Thyroid gland (tissue), 4 donors: ENCODE measurements around the gene CELF4. TPM values are rescaled to one million over a fixed set of nuclear protein-coding genes. Genes with fewer than 3 reads are reported as not detected.

ENCODE experiments used
- DNase-seq, 2 donors: peaks; one replicate each; pipeline ENCODE4 v3.0.0-alpha.2; 2019
- H3K27ac ChIP-seq, 3 donors: fragments of 200-600 bp; sonication (generic); 1 replicate in 2 of 3; 2 replicates in 1 of 3; pipeline ENCODE4 v1.5.1; 2016 to 2019; ENCODE audit warnings: mild to moderate bottlenecking in 1 of 3, moderate library complexity in 1 of 3
- H3K27me3 ChIP-seq: fragments of 200-600 bp; sonication (generic); one replicate; pipeline ENCODE4 v1.5.1; 2019
- H3K36me3 ChIP-seq, 2 donors: fragments of 200-600 bp; sonication (generic); one replicate each; pipeline ENCODE4 v1.5.1; 2016 to 2019
- H3K4me1 ChIP-seq, 2 donors: fragments of 200-600 bp; sonication (generic); one replicate each; pipeline ENCODE4 v1.5.1; 2017 to 2019
- H3K4me3 ChIP-seq, 3 donors: fragments of 200-600 bp; sonication (generic); replicated peaks in 1 of 3; 1 replicate in 2 of 3; 2 replicates in 1 of 3; pipeline ENCODE4 v1.5.1; 2016; ENCODE audit warnings: mild to moderate bottlenecking in 1 of 3
- H3K9me3 ChIP-seq: fragments of 200-600 bp; sonication (generic); one replicate; pipeline ENCODE4 v1.5.1; 2017
- POLR2A ChIP-seq, 2 donors: fragments of 450-650 bp; IDR thresholded peaks; one replicate each; pipeline ENCODE4 v1.6.1; 2017; ENCODE audit warnings: antibody characterized with exemption in 2 of 2, mild to moderate bottlenecking in 2 of 2, moderate library complexity in 1 of 2
- WGBS, 2 donors: methylation state at CpG; one replicate each; pipeline ENCODE4 v1.1.5; 2017; 5-methylcytosine and 5-hydroxymethylcytosine counted together
- intact Hi-C: fragments of 100-400 bp; cut with DNase I; formaldehyde crosslinking; loops from one replicate; pipeline ENCODE4 v1.15.1; 2023
- total RNA-seq, 4 donors: library from RNA; depleted of rRNA; stranded (reverse); fragments of >200 nt; gene quantifications; one replicate each; pipeline ENCODE4 v1.2.3, GENCODE V29; 2016
- TF ChIP-seq, protein P1 (sequence below), 6 experiments: fragments of 200-600 bp in 3 of 6; fragments of 450-650 bp in 3 of 6; sonication (generic) in 3 of 6; IDR thresholded peaks; one replicate each; pipeline ENCODE4 v1.5.1; 2016 to 2019; ENCODE audit warnings: antibody characterized with exemption in 6 of 6, mild to moderate bottlenecking in 2 of 6, inconsistent platforms in 1 of 6, moderate library complexity in 1 of 6

The CELF4 gene
- total RNA-seq, 4 donors from 2014 or later = 4.3 TPM; not detected in 3

DNA sequence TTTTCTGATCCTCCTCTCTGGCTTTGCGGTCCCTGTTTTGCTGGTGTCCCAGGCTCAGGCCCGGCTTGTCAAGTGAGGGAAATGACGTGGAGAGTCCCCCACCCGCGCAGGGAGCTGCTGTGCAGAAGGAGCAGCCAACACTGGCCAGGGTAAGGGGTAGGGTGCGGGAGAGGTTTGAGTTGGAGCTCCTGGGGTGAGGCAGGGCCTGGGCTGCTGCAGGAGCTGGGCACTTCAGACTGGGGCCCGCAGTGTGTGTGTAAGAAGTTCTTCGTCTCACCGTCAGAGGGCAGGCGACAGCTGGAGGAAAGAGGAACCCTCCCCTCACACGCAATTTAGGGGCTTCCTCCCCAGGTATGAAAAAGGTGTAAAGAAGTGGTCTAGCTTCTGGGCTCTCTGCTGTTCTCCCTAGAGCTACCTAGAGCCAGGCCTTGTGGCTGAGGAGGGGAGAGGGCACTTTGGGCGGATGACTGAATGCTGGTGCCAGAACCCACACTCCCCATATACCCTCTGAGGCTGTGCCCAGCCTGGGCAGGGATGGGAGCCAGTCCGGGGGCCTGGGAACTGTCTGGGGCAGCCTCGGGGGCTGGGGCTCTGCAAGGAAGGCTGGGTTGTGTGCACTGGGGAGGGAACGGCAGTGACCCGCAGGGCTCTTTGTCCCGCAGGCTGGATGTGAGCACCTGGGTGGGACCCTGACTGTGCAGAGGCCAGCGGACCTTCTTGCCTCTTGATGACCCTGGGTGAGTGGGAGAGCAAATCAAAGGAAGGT, 11.8 kb downstream of the CELF4 start:
- DNase-seq = no peak
- intact Hi-C loops = no loop called here
- H3K4me3 ChIP-seq = no peak overlapping the region
- no peaks in the 10 kb centered on the region for H3K9me3 ChIP-seq
- WGBS, 2 donors = 34 to 39% methylated on average over 18 of the region's 18 CpGs
- no peaks in the 10 kb centered on the region for H3K4me1 ChIP-seq
- no peaks in the 10 kb centered on the region for H3K36me3 ChIP-seq
- no peak overlapping the region for H3K27ac ChIP-seq
- TF ChIP-seq POLR2A (IDR thresholded peaks at IDR 0.05) = no peak
- TF ChIP-seq, protein P1, sequence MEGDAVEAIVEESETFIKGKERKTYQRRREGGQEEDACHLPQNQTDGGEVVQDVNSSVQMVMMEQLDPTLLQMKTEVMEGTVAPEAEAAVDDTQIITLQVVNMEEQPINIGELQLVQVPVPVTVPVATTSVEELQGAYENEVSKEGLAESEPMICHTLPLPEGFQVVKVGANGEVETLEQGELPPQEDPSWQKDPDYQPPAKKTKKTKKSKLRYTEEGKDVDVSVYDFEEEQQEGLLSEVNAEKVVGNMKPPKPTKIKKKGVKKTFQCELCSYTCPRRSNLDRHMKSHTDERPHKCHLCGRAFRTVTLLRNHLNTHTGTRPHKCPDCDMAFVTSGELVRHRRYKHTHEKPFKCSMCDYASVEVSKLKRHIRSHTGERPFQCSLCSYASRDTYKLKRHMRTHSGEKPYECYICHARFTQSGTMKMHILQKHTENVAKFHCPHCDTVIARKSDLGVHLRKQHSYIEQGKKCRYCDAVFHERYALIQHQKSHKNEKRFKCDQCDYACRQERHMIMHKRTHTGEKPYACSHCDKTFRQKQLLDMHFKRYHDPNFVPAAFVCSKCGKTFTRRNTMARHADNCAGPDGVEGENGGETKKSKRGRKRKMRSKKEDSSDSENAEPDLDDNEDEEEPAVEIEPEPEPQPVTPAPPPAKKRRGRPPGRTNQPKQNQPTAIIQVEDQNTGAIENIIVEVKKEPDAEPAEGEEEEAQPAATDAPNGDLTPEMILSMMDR (IDR thresholded peaks at IDR 0.05) = peak in 1 of 6 experiments; percentile 18
- no peaks in the 10 kb centered on the region for H3K27me3 ChIP-seq

DNA sequence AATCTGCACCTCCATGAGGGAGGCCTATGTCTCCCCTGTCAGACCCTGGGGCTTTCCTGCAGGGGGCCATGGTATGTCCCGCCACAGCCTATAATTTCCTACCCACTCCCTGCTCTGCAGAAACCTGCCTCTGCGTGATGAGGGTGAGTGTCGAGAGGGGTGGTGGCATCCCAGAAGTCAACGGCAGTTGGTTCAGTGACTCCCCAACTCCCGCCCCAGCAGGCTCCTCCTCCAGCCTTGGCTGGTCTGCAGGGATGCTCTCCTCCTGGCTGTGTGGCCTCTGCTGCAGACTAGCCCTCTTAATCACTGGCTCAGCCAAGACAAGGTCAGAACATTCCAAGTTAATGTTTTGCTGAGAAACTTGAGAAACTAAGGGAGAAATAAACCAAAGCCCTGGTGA, 13.3 kb downstream of the CELF4 start:
- DNase-seq = no peak
- 48 to 59% methylated on average over 3 to 5 of the region's 5 CpGs for WGBS, 2 donors
- intact Hi-C loops = no loop called here
- no peaks in the 10 kb centered on the region for H3K9me3 ChIP-seq
- H3K36me3 ChIP-seq = no peaks in the 10 kb centered on the region
- no peaks in the 10 kb centered on the region for H3K27me3 ChIP-seq
- H3K4me3 ChIP-seq = no peak overlapping the region
- no peak overlapping the region for H3K27ac ChIP-seq
- no peaks in the 10 kb centered on the region for H3K4me1 ChIP-seq
- TF ChIP-seq, protein P1 (IDR thresholded peaks at IDR 0.05) = no peak
- no peak for TF ChIP-seq POLR2A (IDR thresholded peaks at IDR 0.05)

DNA sequence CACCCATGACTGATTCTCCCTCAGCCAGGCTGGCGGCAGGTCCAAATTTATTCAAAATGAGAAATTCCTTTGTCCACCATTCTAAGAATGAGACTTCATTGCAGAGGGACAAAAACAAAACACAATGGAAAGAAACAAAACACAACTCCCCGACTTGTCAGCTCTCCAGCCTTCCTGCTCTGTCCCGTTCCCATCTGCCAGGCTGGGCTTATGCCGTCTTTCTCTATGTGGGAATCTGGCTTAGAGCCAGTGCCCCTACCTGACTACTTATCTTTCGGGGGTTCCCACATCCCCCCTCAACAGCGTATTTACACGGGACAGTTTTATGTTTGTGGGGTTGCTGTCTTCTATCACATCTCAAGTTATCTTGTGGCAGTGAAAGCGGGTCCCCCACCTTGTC, 13.8 kb downstream of the CELF4 start:
- TF ChIP-seq, protein P1 (IDR thresholded peaks at IDR 0.05) = no peak
- TF ChIP-seq POLR2A (IDR thresholded peaks at IDR 0.05) = no peak
- H3K9me3 ChIP-seq = no peaks in the 10 kb centered on the region
- no peaks in the 10 kb centered on the region for H3K4me1 ChIP-seq
- H3K36me3 ChIP-seq = no peaks in the 10 kb centered on the region
- WGBS, 2 donors = 75 to 89% methylated on average over 8 of the region's 8 CpGs
- H3K27me3 ChIP-seq = no peaks in the 10 kb centered on the region
- H3K27ac ChIP-seq = no peak overlapping the region
- DNase-seq = no peak
- no peak overlapping the region for H3K4me3 ChIP-seq
- intact Hi-C loops = no loop called here

DNA sequence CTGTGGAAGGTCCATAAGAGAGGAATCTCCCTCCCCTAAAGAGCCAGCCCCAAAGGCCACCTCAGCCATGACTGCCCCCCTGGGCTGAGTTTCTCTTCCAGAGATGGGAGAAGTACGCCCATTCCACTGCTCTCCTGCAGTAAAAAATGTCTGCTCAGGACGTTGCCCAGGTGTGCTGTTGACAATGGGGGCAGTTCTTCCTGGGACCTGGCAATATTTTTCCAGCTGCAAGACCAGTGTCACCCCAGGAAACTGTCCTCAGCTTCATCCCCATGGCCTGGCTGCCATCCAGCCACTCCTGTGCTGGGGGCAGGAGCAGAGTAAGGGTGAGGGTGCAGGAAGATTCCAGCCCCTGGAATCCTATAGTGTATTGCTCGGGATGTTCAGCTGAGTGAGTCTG, 14.3 kb downstream of the CELF4 start:
- no peaks in the 10 kb centered on the region for H3K27me3 ChIP-seq
- H3K36me3 ChIP-seq = no peaks in the 10 kb centered on the region
- H3K27ac ChIP-seq = no peak overlapping the region
- intact Hi-C loops = no loop called here
- DNase-seq = no peak
- WGBS, 2 donors = 78 to 79% methylated on average over 3 of the region's 3 CpGs
- TF ChIP-seq, protein P1 (IDR thresholded peaks at IDR 0.05) = no peak
- TF ChIP-seq POLR2A (IDR thresholded peaks at IDR 0.05) = no peak
- H3K4me1 ChIP-seq = no peaks in the 10 kb centered on the region
- no peaks in the 10 kb centered on the region for H3K9me3 ChIP-seq
- no peak overlapping the region for H3K4me3 ChIP-seq

DNA sequence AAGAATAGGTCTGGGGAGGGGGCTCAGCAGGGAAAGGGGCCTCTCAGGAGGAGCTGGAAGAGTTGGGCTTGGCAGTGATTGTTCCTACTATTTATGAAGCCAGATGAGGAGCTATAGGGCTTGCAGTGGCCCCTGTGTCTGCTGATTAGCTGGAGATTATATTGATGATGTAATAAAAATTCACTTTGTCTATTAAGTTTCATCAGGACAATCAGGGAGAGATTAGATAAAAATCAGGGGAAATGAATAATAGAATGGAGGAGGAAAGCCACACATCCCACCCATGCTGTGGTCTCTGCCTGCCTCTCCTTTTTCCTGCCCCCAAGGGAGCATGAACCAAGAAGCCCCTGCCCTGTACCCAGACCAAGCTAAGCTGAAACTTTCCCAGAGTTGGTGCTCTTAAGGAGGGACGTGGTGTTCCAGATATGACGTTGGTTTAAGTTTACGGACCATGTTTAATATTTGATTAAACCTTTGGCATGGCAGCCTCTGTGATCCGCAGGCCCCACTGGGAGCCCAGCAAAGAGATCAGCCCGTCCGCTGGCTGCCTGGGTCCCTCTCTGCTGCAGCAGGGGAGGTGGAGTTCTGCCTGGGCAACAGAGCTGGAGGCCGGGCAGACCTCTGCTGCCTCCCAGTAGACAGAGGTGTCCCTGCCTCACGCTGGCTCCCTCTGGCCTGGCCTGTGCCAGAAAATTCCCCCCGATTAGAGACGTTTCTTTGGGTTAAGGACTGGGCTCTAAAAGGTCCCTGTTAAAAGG, 15.3 kb downstream of the CELF4 start:
- Histone ChIP-seq H3K4me1 (no peaks in the 10 kb centered on the region), H3K36me3 (no peaks in the 10 kb centered on the region), H3K4me3 (no peak overlapping the region), H3K9me3 (no peaks in the 10 kb centered on the region), H3K27me3 (no peaks in the 10 kb centered on the region), H3K27ac (no peak overlapping the region)
- WGBS, 2 donors = 81 to 94% methylated on average over 4 to 10 of the region's 10 CpGs
- intact Hi-C loops = no loop called here
- DNase-seq = no peak
- no peak for TF ChIP-seq POLR2A (IDR thresholded peaks at IDR 0.05)
- TF ChIP-seq, protein P1 (IDR thresholded peaks at IDR 0.05) = no peak
